Measurements from ENCODE around the gene UBL4B.
"Not testable (repeated sequence)": the region's sequence is repeated elsewhere in the genome, so short reads cannot be mapped to it uniquely, and the experiment has no call there.

Gene UBL4B

GRCh38 chr1:110070671-110071242 is 41.5 kb upstream of the UBL4B start, which contains the start of gene ALX3:
ALX3 (minus strand) TSS chr1:110070672; CDS start chr1:110070612, 60 bp downstream.
- Histone ChIP-seq H3K9ac (ENCODE audit: low read depth, low read length) (no peak within 1 kb of the TSS; the same call in 1 of the 2 replicates), H3K27me3 (ENCODE audit: insufficient read depth, low read length) (peaks cover 100% of the 10 kb centered on the region)
- WGBS: 7% methylated on average over 27 of the region's 27 CpGs

DNA sequence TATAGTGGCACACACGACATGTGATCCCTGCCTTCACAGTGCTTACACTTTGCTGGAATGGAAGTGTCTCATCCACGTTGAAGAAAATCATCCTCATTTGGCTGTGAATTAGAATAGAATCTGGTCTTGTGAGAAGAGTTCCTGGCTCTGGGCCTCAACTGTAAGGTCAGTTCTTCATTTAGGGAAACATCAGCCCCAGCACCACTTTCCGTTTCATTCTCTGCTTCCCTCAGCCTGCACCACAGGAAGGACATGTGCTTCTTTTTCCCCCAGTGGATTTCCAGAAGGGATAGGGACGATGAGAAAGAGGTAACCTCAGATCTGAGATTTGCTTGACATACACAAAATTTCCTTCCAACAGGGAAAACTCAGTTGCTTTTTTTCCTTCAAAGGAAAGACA is 38.1 kb upstream of the UBL4B start:
- 72% methylated on average over 4 of the region's 4 CpGs for WGBS

More at GRCh38 chr1:110070671-110071242, 41.5 kb upstream of the UBL4B start, which contains the start of gene ALX3:
- H3K27ac ChIP-seq (ENCODE audit: low read depth, low read length): no peak within 1 kb of the TSS
- no peaks in the 10 kb centered on the region for H3K36me3 ChIP-seq (ENCODE audit: insufficient read depth, low read length)
- peaks cover 5% of the 10 kb centered on the region; the same call in 1 of the 2 replicates for H3K4me1 ChIP-seq (ENCODE audit: insufficient read depth, low read length)
- no peaks in the 10 kb centered on the region for H3K9me3 ChIP-seq (ENCODE audit: insufficient read depth, low read depth, low read length)
- H3K4me3 ChIP-seq (ENCODE audit: low read length): peak within 1 kb of the TSS; percentile 44

DNA sequence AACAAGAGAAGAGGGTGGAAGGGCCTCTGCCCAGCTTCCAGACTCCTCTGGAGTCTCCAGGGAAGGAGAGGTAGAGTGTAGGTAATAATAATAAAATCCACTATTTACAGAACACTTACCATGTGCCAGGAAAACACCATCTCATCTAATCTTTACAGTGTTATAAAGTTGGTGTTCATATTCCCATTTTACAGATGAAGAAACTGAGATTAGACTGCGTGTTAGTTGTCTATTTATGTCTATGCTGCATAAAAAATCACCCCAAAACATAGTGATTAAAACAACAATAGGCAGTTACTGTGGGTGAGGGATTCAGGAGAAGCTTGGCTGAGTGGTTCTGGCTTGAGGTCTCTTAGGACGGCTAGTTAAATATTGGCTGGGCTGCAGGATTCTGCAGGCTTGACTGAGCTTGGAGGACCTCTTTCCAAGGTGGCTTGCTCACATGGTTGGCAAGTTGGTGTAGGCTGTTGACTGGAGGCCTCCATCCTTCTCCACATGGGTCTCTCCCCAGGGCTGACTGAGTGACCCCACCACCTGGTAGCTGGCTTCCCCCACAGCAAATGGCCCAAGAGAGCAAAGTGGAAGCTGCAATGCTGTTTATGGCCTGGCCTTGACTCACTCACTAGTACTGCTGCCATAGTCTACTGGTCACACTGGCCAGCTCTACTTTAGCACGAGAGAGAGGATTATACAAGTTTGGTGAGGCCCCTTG is 35.3 kb upstream of the UBL4B start:
- Histone ChIP-seq H3K27ac (ENCODE audit: low read depth, low read length) (no peak overlapping the region), H3K9me3 (ENCODE audit: insufficient read depth, low read depth, low read length) (no peaks in the 10 kb centered on the region), H3K4me1 (ENCODE audit: insufficient read depth, low read length) (no peaks in the 10 kb centered on the region), H3K27me3 (ENCODE audit: insufficient read depth, low read length) (peaks cover 97% of the 10 kb centered on the region), H3K36me3 (ENCODE audit: insufficient read depth, low read length) (no peaks in the 10 kb centered on the region), H3K4me3 (ENCODE audit: low read length) (no peak overlapping the region), H3K9ac (ENCODE audit: low read depth, low read length) (no peak overlapping the region)
- 89% methylated on average over 2 of the region's 3 CpGs for WGBS

More for the DNA sequence above, 38.1 kb upstream of the UBL4B start:
- no peaks in the 10 kb centered on the region for H3K36me3 ChIP-seq (ENCODE audit: insufficient read depth, low read length)
- H3K27ac ChIP-seq (ENCODE audit: low read depth, low read length): no peak overlapping the region
- no peaks in the 10 kb centered on the region for H3K9me3 ChIP-seq (ENCODE audit: insufficient read depth, low read depth, low read length)
- no peaks in the 10 kb centered on the region for H3K4me1 ChIP-seq (ENCODE audit: insufficient read depth, low read length)
- H3K4me3 ChIP-seq (ENCODE audit: low read length): no peak overlapping the region
- no peak overlapping the region for H3K9ac ChIP-seq (ENCODE audit: low read depth, low read length)
- peaks cover 100% of the 10 kb centered on the region for H3K27me3 ChIP-seq (ENCODE audit: insufficient read depth, low read length)

GRCh38 chr1:110079995-110080394 is 32.2 kb upstream of the UBL4B start:
- Histone ChIP-seq H3K4me1 (ENCODE audit: insufficient read depth, low read length) (peaks cover 11% of the 10 kb centered on the region; the same call in 1 of the 2 replicates), H3K27me3 (ENCODE audit: insufficient read depth, low read length) (peaks cover 97% of the 10 kb centered on the region)
- H3K4me3 ChIP-seq (ENCODE audit: low read length); H3K36me3 ChIP-seq (ENCODE audit: insufficient read depth, low read length); H3K27ac ChIP-seq (ENCODE audit: low read depth, low read length); H3K9me3 ChIP-seq (ENCODE audit: insufficient read depth, low read depth, low read length); H3K9ac ChIP-seq (ENCODE audit: low read depth, low read length): not testable (repeated sequence)
- WGBS: 95% methylated on average over 2 of the region's 2 CpGs

DNA sequence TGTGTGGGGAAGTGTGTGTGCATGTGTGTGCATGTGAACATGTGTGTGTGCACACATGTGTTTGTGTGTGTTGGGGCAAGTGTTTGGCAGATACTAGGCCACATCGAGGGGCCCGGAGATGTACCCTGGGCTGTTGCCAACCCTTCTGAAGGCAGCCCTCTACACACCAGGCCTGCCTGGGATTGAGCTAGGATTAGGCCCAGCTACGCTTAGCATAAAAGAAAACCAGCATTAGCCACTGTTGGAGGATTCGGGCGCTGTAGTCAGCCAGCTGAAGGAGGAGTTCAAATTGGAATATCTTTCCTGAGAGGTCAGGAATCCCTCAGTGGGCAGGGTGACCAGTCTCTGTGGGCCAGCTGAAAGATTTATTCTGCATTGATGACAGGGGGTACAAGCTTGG is 31.2 kb upstream of the UBL4B start:
- H3K9me3 ChIP-seq (ENCODE audit: insufficient read depth, low read depth, low read length): no peaks in the 10 kb centered on the region
- no peak overlapping the region for H3K27ac ChIP-seq (ENCODE audit: low read depth, low read length)
- H3K4me3 ChIP-seq (ENCODE audit: low read length): no peak overlapping the region
- H3K27me3 ChIP-seq (ENCODE audit: insufficient read depth, low read length): peaks cover 97% of the 10 kb centered on the region
- no peaks in the 10 kb centered on the region for H3K36me3 ChIP-seq (ENCODE audit: insufficient read depth, low read length)
- peaks cover 11% of the 10 kb centered on the region; the same call in 1 of the 2 replicates for H3K4me1 ChIP-seq (ENCODE audit: insufficient read depth, low read length)
- H3K9ac ChIP-seq (ENCODE audit: low read depth, low read length): no peak overlapping the region
- WGBS: 91% methylated on average over 5 of the region's 5 CpGs

- Histone ChIP-seq H3K9me3 (ENCODE audit: insufficient read depth, low read depth, low read length) (no peaks in the 10 kb centered on the region), H3K4me1 (ENCODE audit: insufficient read depth, low read length) (peaks cover 11% of the 10 kb centered on the region; the same call in 1 of the 2 replicates), H3K9ac (ENCODE audit: low read depth, low read length) (no peak overlapping the region), H3K27me3 (ENCODE audit: insufficient read depth, low read length) (peaks cover 97% of the 10 kb centered on the region), H3K27ac (ENCODE audit: low read depth, low read length) (no peak overlapping the region), H3K4me3 (ENCODE audit: low read length) (no peak overlapping the region), H3K36me3 (ENCODE audit: insufficient read depth, low read length) (no peaks in the 10 kb centered on the region)
- WGBS: 61% methylated on average over 5 of the region's 5 CpGs
Observed at GRCh38 chr1:110082477-110082876, 29.8 kb upstream of the UBL4B start.

GRCh38 chr1:110083061-110083865 is 29.0 kb upstream of the UBL4B start:
- no peak overlapping the region for H3K27ac ChIP-seq (ENCODE audit: low read depth, low read length)
- no peaks in the 10 kb centered on the region for H3K36me3 ChIP-seq (ENCODE audit: insufficient read depth, low read length)
- WGBS: 22% methylated on average over 14 of the region's 15 CpGs
- H3K9me3 ChIP-seq (ENCODE audit: insufficient read depth, low read depth, low read length): no peaks in the 10 kb centered on the region
- H3K4me3 ChIP-seq (ENCODE audit: low read length): peak overlapping the region; percentile 38
- H3K4me1 ChIP-seq (ENCODE audit: insufficient read depth, low read length): peaks cover 11% of the 10 kb centered on the region; the same call in 1 of the 2 replicates
- peaks cover 94% of the 10 kb centered on the region for H3K27me3 ChIP-seq (ENCODE audit: insufficient read depth, low read length)
- H3K9ac ChIP-seq (ENCODE audit: low read depth, low read length): no peak overlapping the region

GRCh38 chr1:110083866-110084226 is 28.4 kb upstream of the UBL4B start:
- Histone ChIP-seq H3K36me3 (ENCODE audit: insufficient read depth, low read length) (no peaks in the 10 kb centered on the region), H3K9me3 (ENCODE audit: insufficient read depth, low read depth, low read length) (no peaks in the 10 kb centered on the region), H3K27me3 (ENCODE audit: insufficient read depth, low read length) (peaks cover 89% of the 10 kb centered on the region), H3K4me3 (ENCODE audit: low read length) (peak overlapping the region; percentile 38), H3K4me1 (ENCODE audit: insufficient read depth, low read length) (peaks cover 11% of the 10 kb centered on the region; the same call in 1 of the 2 replicates), H3K27ac (ENCODE audit: low read depth, low read length) (no peak overlapping the region), H3K9ac (ENCODE audit: low read depth, low read length) (no peak overlapping the region; the same call in 1 of the 2 replicates)
- WGBS: 2% methylated on average over 37 of the region's 37 CpGs

GRCh38 chr1:110084227-110085078 is 27.8 kb upstream of the UBL4B start:
- H3K9me3 ChIP-seq (ENCODE audit: insufficient read depth, low read depth, low read length): no peaks in the 10 kb centered on the region
- H3K9ac ChIP-seq (ENCODE audit: low read depth, low read length): no peak overlapping the region; the same call in 1 of the 2 replicates
- H3K27me3 ChIP-seq (ENCODE audit: insufficient read depth, low read length): peaks cover 83% of the 10 kb centered on the region
- peaks cover 16% of the 10 kb centered on the region; the same call in 1 of the 2 replicates for H3K4me1 ChIP-seq (ENCODE audit: insufficient read depth, low read length)
- H3K36me3 ChIP-seq (ENCODE audit: insufficient read depth, low read length): no peaks in the 10 kb centered on the region
- H3K27ac ChIP-seq (ENCODE audit: low read depth, low read length): no peak overlapping the region
- peak overlapping the region; percentile 38 for H3K4me3 ChIP-seq (ENCODE audit: low read length)
- 3% methylated on average over 72 of the region's 72 CpGs for WGBS

GRCh38 chr1:110085671-110086070 is 26.6 kb upstream of the UBL4B start:
- 44% methylated on average over 5 of the region's 5 CpGs for WGBS
- Histone ChIP-seq H3K27ac (ENCODE audit: low read depth, low read length) (no peak overlapping the region), H3K9me3 (ENCODE audit: insufficient read depth, low read depth, low read length) (no peaks in the 10 kb centered on the region), H3K36me3 (ENCODE audit: insufficient read depth, low read length) (no peaks in the 10 kb centered on the region), H3K4me3 (ENCODE audit: low read length) (no peak overlapping the region), H3K9ac (ENCODE audit: low read depth, low read length) (no peak overlapping the region), H3K27me3 (ENCODE audit: insufficient read depth, low read length) (peaks cover 77% of the 10 kb centered on the region), H3K4me1 (ENCODE audit: insufficient read depth, low read length) (peaks cover 22% of the 10 kb centered on the region; the same call in 1 of the 2 replicates)
